K562 (cell line): ENCODE measurements around the gene GPR152. TPM values are rescaled to one million over a fixed set of nuclear protein-coding genes. Genes with fewer than 3 reads are reported as not detected.

Experiments used
- EP300 ChIP-seq: IDR thresholded peaks from 2 replicates; pipeline ENCODE4 v1.6.1; 2012; ENCODE audit warnings: low read length, improper control_type of control experiment
- NR2C2 ChIP-seq, 2 experiments: fragments of 200-800 bp in 1 of 2; sonication (Bioruptor generic) in 1 of 2; sonication (generic) in 1 of 2; formaldehyde crosslinking in 1 of 2; IDR thresholded peaks; 2 replicates each; pipeline versions ENCODE4 v1.6.1 to v1.8.0; 2016 to 2022; ENCODE audit warnings: mild to moderate bottlenecking in 1 of 2, missing compliant biosample characterization in 1 of 2, missing genetic modification characterization in 1 of 2, missing genetic modification reagents in 1 of 2
- PHF8 ChIP-seq: fragments of 200-600 bp; sonication (generic); IDR thresholded peaks from 2 replicates; pipeline ENCODE4 v1.6.1; 2012; ENCODE audit warnings: mixed run types, mild to moderate bottlenecking, inconsistent platforms, low read length, moderate library complexity, borderline replicate concordance
- RBFOX2 ChIP-seq: fragments of 200-400 bp; formaldehyde crosslinking; IDR thresholded peaks from 2 replicates; pipeline ENCODE4 v1.6.1; 2017; ENCODE audit warnings: low read depth, mild to moderate bottlenecking, low read length, moderate library complexity
- SAP30 ChIP-seq: fragments of 200-600 bp; sonication (generic); IDR thresholded peaks from 2 replicates; pipeline ENCODE4 v1.6.1; 2012; ENCODE audit warnings: borderline replicate concordance, low read depth, mild to moderate bottlenecking, moderate library complexity, low read length, control low read depth, inconsistent platforms; ENCODE audit not compliant: insufficient read depth, poor library complexity, severe bottlenecking
- polyA plus RNA-seq, 8 experiments: library from polyadenylated mRNA; depleted of rRNA in 4 of 8; stranded (reverse) in 5 of 8; unstranded in 3 of 8; fragments of >200 nt; fragmentation: Nextera tagmentation in 2 of 8; fragmentation: Illumina TruSeq in 1 of 8; extraction: Ambion mirVana in 2 of 8; extraction: Trizol in 1 of 8; gene quantifications; 2 replicates each; pipeline versions ENCODE4 v1.2.1 to v1.2.3, GENCODE V29; 2011 to 2014; ENCODE audit warnings: inconsistent platforms in 1 of 8, missing spikeins in 1 of 8
- total RNA-seq, 7 experiments: library from RNA; depleted of rRNA in 6 of 7; stranded (reverse); fragments of >200 nt in 6 of 7; fragmentation: Illumina TruSeq in 2 of 7; extraction: Trizol in 2 of 7; gene quantifications; 2 replicates each; pipeline versions ENCODE4 v1.2.1 to v1.2.3, GENCODE V29; 2011 to 2021; ENCODE audit warnings: low replicate concordance in 1 of 7
- TF ChIP-seq, protein P1 (sequence below), 2 experiments: fragments of 450-650 bp in 1 of 2; sonication (generic) in 1 of 2; formaldehyde crosslinking in 1 of 2; IDR thresholded peaks; 2 replicates each; pipeline versions ENCODE4 v1.7.1 to v1.9.0; 2016 to 2022; ENCODE audit warnings: inconsistent platforms in 1 of 2, mild to moderate bottlenecking in 1 of 2, missing genetic modification reagents in 1 of 2
- TF ChIP-seq, protein P2 (sequence below): fragments of 450-650 bp; formaldehyde crosslinking; IDR thresholded peaks from 2 replicates; pipeline ENCODE4 v1.4.0; 2020; ENCODE audit warnings: mild to moderate bottlenecking, moderate library complexity
- TF ChIP-seq, protein P3 (sequence below), 2 experiments: IDR thresholded peaks; 2 replicates each; pipeline ENCODE4 v1.6.1; 2011; ENCODE audit warnings: borderline replicate concordance in 1 of 2, control low read depth in 1 of 2, low read depth in 1 of 2, low read length in 1 of 2, mild to moderate bottlenecking in 1 of 2, mixed read lengths in 1 of 2, moderate library complexity in 1 of 2; ENCODE audit not compliant: insufficient read depth in 1 of 2, insufficient read length in 1 of 2, poor library complexity in 1 of 2, severe bottlenecking in 1 of 2; ENCODE audit errors: extremely low read depth in 1 of 2
- TF ChIP-seq, protein P4 (sequence below), 3 experiments: fragments of 200-800 bp in 1 of 3; sonication (Bioruptor generic) in 1 of 3; sonication (generic) in 1 of 3; formaldehyde crosslinking in 1 of 3; IDR thresholded peaks; 2 replicates each; pipeline versions ENCODE4 v1.6.1 to v1.8.0; 2016 to 2022; ENCODE audit warnings: mild to moderate bottlenecking in 2 of 3, missing compliant biosample characterization in 2 of 3, missing genetic modification characterization in 2 of 3, missing genetic modification reagents in 1 of 3

The GPR152 gene
- total and polyA plus RNA-seq, 9 of the 15 experiments (the other 6 are each of a cell fraction or from before 2014, with no cell fraction given) = not detected

DNA sequence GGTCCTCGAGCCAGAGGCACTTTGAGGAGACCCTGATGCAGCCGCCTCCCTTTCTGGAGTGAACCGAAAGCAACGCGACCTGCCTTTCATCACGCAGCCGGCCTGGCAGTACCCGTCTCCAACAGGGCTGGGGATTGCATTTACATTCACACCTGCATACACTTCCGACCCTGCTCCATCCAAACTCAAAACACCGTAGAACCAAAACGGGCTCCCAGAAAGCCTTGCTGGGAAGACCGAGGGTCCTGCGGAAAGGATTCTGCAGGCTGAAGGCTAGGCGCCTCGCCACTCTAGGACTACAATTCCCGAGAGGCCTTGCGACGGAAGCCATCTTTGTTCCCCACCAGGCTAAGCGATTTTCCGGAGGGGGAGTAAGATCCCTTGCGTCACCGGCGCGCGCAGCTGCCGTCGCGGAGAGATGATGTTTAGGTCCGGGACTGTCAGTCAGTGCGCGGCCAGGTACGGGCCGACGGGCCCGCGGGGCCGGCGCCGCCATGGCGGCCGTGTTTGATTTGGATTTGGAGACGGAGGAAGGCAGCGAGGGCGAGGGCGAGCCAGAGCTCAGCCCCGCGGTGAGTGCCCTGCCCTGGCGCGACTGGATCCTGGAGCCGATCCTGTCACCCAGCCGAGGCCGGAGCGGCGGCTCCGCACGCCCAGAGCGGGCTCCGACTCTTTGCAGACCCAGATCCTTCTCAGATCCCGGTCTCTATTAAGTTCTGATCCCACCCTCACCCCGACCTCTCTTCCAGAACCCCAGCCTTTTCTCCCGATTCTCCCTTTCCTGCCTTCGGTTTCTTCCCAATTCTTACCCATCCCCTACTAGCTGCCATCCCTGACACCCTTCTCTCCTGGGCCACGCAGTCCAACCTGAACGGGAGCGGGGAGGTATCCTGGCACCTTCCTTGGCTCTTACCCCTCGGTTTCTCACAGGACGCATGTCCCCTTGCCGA, 24.2 kb downstream of the GPR152 start, which contains the start of gene RPS6KB2 (continued):
- TF ChIP-seq, protein P1, sequence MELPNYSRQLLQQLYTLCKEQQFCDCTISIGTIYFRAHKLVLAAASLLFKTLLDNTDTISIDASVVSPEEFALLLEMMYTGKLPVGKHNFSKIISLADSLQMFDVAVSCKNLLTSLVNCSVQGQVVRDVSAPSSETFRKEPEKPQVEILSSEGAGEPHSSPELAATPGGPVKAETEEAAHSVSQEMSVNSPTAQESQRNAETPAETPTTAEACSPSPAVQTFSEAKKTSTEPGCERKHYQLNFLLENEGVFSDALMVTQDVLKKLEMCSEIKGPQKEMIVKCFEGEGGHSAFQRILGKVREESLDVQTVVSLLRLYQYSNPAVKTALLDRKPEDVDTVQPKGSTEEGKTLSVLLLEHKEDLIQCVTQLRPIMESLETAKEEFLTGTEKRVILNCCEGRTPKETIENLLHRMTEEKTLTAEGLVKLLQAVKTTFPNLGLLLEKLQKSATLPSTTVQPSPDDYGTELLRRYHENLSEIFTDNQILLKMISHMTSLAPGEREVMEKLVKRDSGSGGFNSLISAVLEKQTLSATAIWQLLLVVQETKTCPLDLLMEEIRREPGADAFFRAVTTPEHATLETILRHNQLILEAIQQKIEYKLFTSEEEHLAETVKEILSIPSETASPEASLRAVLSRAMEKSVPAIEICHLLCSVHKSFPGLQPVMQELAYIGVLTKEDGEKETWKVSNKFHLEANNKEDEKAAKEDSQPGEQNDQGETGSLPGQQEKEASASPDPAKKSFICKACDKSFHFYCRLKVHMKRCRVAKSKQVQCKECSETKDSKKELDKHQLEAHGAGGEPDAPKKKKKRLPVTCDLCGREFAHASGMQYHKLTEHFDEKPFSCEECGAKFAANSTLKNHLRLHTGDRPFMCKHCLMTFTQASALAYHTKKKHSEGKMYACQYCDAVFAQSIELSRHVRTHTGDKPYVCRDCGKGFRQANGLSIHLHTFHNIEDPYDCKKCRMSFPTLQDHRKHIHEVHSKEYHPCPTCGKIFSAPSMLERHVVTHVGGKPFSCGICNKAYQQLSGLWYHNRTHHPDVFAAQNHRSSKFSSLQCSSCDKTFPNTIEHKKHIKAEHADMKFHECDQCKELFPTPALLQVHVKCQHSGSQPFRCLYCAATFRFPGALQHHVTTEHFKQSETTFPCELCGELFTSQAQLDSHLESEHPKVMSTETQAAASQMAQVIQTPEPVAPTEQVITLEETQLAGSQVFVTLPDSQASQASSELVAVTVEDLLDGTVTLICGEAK (IDR thresholded peaks at IDR 0.05) = peak; percentile 70
- TF ChIP-seq, protein P1 (CRISPR knock-in tag; IDR thresholded peaks at IDR 0.05) = no peak
- TF ChIP-seq PHF8 (peak; percentile 97), SAP30 (peak; percentile 87), NR2C2 (CRISPR knock-in tag; IDR thresholded peaks at IDR 0.05) (peak; percentile 58; the same call in 1 of the 2 replicates), NR2C2 (tag; IDR thresholded peaks at IDR 0.05) (peak; percentile 71), RBFOX2 (peak; percentile 94), EP300 (no peak)
- TF ChIP-seq, protein P2, sequence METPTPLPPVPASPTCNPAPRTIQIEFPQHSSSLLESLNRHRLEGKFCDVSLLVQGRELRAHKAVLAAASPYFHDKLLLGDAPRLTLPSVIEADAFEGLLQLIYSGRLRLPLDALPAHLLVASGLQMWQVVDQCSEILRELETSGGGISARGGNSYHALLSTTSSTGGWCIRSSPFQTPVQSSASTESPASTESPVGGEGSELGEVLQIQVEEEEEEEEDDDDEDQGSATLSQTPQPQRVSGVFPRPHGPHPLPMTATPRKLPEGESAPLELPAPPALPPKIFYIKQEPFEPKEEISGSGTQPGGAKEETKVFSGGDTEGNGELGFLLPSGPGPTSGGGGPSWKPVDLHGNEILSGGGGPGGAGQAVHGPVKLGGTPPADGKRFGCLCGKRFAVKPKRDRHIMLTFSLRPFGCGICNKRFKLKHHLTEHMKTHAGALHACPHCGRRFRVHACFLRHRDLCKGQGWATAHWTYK (CRISPR knock-in tag) = 0 out of 2 replicates have a peak, but pooled peaks have one; percentile 46
- TF ChIP-seq, protein P3, sequence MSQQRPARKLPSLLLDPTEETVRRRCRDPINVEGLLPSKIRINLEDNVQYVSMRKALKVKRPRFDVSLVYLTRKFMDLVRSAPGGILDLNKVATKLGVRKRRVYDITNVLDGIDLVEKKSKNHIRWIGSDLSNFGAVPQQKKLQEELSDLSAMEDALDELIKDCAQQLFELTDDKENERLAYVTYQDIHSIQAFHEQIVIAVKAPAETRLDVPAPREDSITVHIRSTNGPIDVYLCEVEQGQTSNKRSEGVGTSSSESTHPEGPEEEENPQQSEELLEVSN (IDR thresholded peaks at IDR 0.05; ENCODE audit: borderline replicate concordance in 1 of 2, extremely low read depth in 1 of 2, insufficient read depth in 1 of 2, insufficient read length in 1 of 2, low read depth in 1 of 2, low read length in 1 of 2, poor library complexity in 1 of 2, severe bottlenecking in 1 of 2) = peak in 1 of 2 experiments; percentile 4
- TF ChIP-seq, protein P4, sequence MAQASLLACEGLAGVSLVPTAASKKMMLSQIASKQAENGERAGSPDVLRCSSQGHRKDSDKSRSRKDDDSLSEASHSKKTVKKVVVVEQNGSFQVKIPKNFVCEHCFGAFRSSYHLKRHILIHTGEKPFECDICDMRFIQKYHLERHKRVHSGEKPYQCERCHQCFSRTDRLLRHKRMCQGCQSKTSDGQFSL (CRISPR knock-in tag; IDR thresholded peaks at IDR 0.05) = peak; percentile 92
- TF ChIP-seq, protein P4 (tag; IDR thresholded peaks at IDR 0.05) = peak in 1 of 2 experiments; percentile 87; a peak in 2 of 4 replicates
